Hematopoietic multipotent progenitor cell treated with erythropoietin and hydrocortisone succinate and interleukin-3 and kit ligand, for 4 days (in vitro differentiated cells): ENCODE results near the gene MIPEP.

Source experiments
- DNase-seq: peaks from one replicate; pipeline ENCODE4 v3.0.0-alpha.2; 2015

MIPEP gene

DNA sequence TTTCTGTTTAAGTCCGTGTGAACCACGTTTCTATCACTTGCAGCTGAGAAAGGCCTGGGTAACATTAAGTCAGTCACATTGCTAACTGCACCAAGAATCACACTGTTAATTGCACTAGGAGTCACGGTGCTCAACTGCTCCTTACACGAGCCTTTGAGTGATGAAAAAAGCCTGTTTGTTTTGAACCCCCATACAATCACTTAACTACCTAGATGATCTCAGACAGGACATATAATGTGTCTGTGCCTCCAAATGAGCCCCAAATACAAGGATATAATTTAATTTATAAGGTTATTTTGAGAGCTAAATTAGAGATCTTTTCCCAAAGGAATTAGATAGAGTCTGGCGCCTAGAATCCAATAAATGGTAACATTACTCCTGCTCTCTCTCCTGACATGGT is 84.1 kb downstream of the MIPEP start:
- no peak for DNase-seq

DNA sequence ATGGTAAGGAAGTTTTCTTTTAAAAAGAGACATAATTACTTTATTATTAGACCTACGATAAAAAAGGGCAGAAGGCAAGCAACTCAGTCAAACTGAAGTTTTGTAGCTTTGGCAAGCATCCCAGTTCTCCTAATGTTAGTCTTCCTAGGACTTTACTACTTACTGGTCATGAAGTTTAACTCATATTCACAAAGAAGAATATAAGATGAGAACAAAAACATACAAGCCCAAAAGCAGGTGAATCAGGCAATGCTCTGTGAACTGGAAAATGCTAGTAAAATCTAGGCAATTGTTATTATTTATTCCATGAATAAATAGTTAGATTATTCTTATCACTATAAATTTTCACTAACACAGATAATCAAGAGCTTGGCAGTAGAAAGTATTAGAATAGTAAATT is 85.0 kb downstream of the MIPEP start:
- DNase-seq = no peak

DNA sequence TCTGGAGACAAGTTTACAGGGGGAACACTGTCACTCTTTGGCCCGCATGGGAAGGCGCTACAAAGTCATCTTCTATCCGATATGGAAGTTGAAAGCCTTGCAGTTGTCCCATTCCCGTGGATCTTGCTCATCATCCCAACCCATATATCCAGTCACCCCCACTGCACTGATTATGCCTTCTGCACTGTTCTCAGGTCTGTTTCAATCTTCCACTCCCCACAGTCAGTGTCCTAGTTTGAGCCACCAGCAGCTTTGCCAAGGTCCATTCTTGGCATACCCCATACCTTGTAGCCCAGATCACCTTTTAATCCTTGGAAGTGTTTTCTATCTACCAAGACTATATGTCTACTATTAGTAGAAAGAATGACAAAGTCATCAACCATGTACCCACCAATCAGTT is 88.1 kb downstream of the MIPEP start:
- DNase-seq = no peak

DNA sequence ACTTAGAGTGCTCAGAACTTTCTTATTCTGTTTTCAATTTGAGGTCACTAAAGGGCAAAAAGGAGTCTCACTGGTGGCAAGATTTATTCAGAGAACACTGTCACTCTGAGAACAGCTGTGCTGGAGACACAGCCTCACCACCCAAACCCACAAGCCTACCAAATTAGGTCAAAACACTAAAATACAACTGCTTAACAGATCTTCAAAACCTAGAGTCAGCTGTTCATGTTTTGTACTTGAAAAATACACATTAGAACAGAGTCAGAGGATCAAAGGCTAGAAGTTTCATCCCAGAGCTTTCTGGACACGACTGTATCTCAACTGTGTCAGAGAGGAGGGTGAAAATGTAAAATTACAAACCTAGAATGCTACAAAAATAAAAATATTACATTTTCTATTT is 89.3 kb downstream of the MIPEP start:
- DNase-seq = peak; percentile 34

DNA sequence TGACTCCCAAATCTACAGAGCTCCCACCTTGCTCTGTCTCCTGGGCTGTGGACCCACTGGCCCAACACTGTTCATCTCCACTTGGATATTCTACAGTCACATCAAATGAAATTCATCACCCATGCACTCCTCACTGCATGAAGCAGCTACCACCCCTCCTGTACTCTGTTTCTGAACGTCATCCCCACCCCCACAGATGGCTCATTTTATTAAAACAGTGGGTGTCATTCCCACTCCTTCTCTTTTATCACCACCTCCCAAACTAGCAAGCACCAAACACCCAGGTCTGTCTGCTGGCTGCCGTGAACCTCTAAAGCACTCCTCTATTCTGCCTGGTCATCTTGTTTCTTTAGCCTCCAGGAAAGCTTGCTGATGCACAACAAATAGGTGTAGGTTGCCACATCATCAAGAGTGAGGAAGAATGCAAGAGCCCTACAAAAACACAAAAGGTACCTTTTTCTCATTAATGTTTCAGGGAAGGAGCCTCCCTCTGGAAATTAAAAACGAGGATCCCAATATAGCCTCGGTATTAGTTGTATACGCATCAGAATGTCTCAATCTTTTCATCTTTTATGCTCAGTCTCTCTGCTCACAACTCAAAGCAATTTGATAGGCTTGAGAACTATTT is 91.8 kb downstream of the MIPEP start:
- DNase-seq = no peak

DNA sequence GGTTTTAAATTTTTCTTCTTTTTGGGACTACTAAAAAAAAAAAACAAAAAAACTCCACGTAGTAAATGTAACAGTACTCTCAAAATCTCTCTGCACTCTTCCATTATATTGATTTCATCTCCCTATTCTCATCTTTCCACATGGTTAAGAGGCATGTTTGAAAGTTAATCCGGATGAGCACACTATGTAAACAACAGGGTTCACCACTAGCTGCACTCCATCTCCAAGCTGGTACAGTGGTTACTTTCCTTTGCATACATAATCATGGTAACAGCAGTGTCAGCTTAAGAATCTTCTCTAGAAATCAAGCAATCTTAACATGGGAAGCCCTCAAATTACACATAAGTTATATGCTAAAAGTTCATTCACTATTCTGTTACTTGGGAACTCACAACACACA is 92.6 kb downstream of the MIPEP start:
- DNase-seq = no peak

DNA sequence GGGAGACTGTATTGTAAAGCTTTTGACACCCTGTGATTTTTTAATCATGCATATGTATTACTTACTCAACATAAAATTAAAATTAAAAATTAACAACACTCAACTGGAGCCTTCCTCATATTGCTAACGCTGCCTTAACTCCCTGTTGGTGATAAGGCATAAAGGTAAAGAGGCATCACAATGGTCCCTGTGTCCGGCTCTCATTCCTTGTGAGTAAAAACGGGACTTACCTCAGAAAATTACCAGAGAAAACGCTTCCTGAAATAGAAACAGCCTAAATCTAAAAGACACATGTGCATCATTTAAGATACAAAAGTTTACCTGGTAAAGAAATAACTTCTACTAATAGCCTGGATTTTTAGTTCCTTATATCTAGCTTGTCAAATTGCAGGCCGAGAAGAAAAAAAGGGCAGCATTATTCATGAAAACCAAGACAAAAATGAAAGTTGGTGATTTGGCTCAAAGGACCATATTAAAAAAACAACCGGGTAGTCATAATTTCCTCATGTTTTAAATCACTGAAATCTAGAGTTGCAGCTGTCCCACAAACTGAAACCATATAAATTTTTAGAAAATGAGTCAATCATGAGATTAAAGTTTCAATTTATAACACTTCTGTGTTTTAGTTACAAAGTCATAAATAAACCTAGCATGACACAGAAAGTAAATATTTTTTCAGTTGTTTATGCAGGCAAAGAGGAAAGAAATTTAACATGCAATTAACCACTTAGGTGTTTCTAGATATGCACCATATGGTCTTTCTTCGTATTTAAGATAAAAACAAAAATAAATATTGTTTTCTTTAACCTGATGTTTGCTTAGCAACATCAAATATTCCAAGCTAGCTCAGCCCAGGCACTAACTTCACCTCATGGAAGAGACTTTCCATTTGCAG is 94.7 kb downstream of the MIPEP start:
- DNase-seq = no peak

DNA sequence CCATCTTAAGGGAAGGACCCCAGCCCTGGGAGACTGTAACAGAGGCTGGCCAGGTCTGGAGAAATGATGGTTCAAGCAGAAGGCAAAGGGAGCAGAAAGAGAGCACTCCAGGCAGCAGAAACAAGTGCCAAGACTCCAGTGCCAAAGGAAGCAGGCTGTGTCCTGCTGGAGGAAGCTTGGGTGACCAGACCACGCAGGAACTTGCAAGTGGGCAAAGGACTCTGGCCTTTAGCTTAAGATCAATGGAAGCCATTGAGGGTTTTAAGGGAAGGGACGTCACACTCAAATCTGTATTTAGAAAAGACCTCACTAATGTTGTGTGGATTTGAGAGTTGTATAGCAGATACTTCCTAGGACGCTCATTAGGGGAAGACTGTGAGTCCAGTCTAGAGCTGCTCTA is 95.5 kb downstream of the MIPEP start:
- no peak for DNase-seq

DNA sequence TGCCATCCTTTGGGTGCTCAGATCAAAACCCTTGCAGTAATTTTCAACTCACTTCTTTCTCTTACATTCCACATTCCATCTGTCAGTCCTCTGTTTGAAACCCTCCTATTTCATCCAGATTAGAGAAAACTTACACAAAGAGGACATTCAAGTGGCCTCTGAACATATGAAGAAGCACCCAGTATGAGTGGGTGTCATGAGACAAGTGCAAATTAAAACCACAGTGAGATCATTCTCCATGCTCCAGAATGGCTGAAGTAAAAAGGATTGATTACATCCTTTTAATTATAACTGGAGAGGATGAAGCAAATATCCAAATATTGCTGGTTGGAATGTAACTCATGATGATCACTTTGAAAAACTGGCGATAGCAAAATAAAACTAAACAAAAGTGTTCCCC is 96.5 kb downstream of the MIPEP start:
- no peak for DNase-seq

DNA sequence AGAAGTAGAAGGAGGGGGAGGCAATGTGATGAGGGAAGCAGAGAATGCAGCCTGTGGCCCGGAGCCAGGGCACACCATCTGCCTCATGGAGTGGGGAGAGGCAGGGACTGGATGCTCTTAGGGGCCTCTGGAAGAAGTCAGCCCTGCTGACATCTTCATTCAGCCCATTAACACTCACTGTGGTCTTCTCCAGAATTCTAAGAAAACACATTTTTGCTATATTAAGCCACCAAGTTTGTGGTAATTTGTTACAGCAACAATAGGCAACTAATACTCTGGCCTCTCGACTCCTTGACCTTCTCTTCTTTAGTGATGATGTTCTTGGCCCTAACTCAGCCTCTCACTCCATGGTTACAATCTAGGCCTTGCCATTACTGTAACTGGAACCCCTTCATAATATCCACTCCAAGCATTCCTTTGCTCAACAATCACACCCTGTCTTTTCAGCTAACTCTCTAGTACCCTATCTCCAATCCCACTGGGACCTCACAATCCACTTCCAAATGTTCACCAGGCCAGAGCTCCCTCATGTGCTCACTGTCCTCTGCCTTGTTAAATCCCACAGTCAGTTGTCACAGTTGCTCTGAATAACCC is 98.5 kb downstream of the MIPEP start:
- DNase-seq = no peak

DNA sequence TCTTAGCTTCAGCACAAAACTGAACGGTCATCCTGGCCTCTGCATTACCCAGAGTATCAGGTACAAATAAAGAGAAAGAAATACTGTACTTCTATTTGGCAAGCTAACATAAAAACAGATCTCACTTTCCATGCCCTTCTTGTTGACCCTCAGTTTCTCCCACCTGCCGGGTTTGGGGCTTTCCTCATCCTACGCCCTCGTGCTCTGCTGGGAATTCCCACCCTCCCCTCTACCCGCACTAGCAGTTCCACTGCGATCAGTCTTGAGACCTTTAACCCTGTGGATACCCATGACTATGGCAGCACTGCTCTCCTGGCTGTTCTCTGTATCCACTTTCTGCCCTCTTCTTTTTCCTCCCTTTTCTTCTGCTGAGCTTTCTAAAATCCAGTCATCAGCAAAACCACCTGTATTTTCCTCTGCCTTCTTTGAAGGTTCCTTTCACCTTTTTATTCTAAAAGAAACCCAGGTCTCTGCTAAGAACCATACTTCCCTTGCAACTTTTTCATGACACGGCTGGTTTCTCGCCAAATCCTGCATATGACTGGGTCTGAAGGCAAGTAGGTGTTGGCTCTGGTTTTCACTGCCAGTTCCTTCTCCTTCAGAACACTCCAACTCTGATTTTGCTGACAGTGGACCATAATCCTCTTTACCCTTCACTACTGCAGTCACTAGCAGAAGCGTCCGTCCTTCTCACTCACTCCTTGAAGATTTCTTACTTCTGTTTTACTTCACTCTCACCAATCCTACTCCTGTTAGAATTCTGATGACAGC is 99.4 kb downstream of the MIPEP start:
- no peak for DNase-seq

DNA sequence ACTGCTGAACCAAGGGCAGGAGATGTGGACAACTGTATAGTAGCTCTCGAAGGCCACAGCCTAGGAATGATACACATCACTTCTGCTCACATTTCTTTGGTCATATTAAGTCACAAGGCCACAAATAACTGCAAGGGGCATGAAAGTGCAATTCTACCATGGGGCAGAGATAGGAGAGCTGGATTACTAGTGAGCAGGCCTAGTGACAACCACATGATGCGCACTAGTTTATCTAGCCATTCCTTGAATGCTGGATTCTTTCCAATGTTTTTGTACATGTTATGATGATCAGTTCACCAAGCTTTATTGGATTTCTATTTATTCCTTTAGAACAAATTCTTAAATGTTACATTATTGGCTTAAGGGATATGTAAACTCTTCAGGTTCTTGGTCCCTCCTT is 100.7 kb downstream of the MIPEP start:
- DNase-seq = peak; percentile 31

DNA sequence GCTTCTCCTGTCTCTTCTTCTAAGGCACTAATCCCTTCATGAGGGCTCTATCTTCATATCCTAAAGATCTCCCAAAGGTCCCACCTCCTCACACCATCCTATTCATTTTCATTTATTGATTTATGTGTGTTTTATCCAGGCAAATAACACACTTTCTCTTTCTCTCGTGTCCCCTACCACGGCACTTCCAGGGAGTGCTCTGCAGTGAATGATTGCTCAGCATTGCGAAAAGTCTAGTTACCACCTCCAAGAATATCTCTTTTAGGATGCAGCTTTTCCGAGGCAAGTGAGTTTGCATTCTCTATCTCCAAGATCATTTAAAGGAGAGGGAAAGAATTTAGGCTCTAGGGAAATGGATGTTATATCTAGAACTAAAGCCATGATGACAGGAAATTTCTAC is 101.7 kb downstream of the MIPEP start:
- DNase-seq = no peak

DNA sequence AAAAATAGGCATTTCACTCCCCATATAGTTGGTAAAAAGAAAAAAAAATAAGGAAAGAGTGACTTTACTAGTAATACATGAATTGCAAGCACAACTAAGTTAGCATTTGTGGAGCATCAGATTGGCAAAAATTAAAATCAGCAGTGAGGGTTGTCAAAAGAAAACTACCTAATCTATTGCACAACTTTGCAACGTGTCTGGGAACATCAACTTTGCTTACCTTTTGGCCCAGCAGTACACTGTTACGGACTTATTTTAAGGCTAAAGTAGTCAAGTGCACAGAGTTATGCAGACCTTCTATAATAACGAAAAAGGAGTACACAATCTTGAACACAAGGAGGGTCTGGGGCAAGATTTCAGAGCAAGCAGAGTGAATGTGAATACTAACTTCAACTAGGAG is 102.6 kb downstream of the MIPEP start:
- DNase-seq = no peak

DNA sequence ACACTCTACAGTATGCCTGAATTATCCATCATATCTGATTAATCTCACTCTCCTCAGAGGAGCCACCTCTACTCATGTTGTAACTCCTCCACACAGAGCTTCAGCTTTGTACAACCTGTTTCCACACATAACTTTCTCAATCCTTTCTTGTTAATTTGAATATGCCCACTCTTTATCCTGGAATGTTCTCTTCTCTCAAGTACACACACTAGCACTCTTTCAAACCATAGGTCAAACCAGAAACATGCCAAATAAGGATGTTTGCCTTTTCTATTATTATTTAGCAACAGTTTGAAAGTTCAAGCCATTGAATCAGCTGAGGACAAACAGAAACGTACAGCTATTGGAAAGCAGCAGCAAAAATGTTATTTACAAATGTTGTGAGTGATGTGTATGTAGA is 110.3 kb downstream of the MIPEP start:
- no peak for DNase-seq

DNA sequence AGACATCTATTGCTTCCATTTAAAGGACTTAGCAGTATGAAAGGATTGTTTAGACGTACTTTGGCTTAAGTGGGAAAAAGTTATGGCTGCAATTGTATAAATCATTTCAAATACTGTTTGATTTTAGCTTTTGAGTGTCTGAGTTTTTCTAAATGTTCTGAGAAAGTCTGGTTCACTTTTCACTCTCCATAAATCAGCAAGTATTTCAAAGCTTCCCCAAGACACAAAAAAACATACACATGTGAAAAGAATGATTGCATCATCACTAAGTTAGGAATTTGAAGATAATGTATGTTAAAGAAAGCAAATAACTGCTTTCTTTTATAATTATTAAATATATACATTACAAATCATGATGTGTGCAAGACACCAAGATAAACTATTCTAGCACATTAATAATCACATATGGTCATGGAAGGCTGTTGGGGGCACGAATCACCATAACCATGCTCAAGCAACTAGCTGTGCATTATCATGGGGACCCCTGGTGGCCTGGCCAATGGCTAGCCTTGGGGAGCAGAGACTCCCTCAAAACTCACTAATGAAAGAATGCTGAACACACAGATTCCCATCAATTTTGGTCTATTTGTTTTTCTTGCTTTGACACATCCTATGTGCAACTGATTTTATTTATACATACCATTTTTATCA is 111.1 kb downstream of the MIPEP start:
- peak; percentile 20 for DNase-seq

DNA sequence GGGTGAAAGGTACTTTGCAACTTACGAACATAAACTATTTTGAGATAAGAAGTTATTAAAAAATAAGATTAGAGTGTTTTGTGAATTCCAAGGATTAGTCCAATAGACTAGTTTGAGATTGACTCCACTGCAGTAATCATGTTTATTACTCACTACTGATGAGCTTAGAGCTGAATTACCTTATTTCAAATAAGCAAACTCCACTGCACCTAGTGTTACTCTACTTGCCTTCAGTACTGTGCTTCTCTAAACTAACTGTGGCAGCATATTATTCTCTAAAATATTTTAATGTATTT is 111.7 kb downstream of the MIPEP start:
- no peak for DNase-seq

DNA sequence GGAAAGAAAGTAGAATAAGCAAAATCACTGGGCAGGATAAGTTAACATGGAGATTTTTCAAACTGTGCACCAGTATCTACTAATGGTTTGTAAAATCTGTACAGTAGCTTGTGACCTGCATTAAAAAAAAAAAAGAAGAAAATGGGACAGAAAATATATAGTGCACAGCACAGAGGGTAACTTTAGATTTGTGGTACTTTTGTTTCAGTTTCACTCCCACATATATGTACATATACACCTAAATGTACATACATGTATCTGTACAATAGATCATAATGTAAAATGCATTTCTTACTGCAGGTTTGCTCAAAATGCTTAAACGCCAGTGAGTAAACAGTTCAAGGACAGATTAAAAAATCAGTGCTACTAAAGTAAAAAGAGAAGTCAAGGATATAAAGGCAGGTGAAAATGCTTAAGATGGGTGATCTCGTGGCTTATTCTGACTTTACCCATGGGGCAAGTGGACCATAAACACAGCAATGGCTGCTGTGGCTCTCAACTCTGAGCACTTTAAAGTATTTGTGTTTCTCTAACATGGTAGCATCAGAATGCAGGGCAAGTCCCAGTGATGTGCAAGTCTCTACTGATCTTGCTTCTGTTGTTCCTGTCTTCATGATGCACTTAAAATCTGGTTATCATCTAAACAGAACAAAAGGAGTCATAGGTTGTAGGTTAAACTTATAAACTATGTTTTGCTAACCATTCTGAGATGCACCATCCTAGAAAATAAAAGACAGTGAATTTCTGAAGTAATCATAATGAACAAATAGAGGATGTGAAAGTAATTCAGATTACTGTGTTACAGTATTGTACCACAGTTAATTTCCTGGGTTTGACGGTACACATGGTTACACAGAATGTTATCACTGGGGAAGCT is 112.3 kb downstream of the MIPEP start:
- no peak for DNase-seq

DNA sequence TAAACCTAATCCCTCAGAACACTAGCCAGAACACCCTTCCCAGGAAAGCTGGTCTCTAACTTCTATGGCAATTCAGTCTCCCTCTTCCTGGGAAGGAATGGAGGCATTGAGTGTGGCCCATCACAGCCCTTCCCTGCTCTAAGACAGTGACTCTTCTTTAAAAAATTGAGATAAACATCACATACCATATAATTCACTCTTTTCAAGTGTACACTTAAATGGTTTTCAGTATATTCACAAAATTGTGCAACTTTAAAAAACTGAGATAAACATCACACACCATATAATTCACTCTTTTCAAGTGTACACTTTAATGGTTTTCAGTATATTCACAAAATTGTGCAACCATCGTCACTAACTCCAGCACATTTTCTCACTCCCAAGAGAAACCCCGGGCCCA is 116.5 kb downstream of the MIPEP start:
- DNase-seq = no peak

DNA sequence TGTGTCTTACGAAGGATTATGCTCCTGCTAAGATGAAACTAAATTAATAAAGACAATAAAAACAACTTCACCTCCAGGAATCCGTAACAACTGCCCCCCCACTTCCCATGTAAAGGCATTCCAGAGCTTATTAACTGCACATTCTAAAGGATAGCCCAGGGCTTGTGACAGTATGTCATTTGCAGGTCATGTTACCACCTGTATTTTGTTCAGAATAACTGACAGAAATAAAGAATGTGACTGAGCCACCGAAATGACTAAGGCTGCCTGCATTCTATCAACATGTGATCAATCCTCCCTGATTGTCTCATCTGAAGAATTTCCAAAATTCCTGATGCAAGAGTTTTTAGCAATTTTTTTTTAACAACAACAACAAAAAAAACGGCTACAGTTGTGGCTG is 117.2 kb downstream of the MIPEP start:
- DNase-seq = no peak

DNA sequence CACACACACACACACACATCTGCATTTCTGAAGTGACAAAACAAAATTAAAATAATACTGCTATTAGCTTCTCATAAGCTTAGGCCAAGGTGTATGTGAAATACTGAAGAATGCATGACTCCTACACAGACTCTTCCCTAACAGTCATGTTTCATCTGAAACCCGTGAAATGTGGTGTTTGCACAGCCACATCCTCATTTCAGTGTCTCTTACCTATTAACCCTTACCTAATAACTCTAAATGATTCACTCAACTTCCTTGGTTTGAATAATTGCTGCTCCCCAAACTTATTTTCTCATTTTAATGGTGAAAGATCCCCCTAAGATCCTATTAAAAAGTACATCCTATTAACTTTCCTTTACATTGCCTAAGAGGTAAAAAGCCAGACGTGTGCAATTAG is 117.6 kb downstream of the MIPEP start:
- DNase-seq = no peak

DNA sequence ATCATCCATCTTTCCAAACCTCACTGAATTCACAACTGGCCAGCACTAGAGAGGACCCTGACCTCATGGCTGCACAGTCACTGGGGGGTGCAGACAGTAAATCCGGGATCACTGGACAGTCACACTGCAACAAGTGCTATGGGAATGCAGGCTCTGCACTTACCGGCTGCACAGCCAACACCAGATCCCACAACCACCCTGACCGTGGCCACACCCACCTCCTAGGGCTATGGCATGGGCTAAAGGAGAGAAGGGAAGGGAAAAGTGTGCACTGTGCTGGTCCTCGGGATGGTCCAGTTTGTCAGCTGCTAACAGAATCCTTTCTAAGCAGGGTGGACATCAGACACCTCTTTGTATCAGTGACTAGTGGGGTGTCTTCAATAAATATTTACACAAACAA is 118.2 kb downstream of the MIPEP start:
- no peak for DNase-seq
